Mammary epithelial cell (primary cell): ENCODE measurements around the gene CEP97.

ENCODE experiments used
- CTCF ChIP-seq, 2 donors: IDR thresholded peaks in 1 of 2; conservative IDR thresholded peaks in 1 of 2; 2 replicates each; pipeline ENCODE4 v1.5.1; 2011 to 2012; ENCODE audit warnings: inconsistent platforms in 2 of 2, low read length in 2 of 2, mild to moderate bottlenecking in 2 of 2, control low read depth in 1 of 2, low read depth in 1 of 2; ENCODE audit not compliant: insufficient read depth in 1 of 2; ENCODE audit errors: extremely low read depth in 1 of 2
- EZH2 ChIP-seq: IDR thresholded peaks from 2 replicates; pipeline ENCODE4 v1.6.1; 2012; ENCODE audit warnings: low read length, inconsistent platforms, borderline replicate concordance

- TF ChIP-seq CTCF (conservative IDR thresholded peaks at IDR 0.05 in 1 of 2, IDR thresholded peaks at IDR 0.05 in 1 of 2; ENCODE audit: extremely low read depth in 1 of 2, insufficient read depth in 1 of 2, low read depth in 1 of 2, low read length in 2 of 2) = no peak
- TF ChIP-seq EZH2 = no peak
Observed at GRCh38 chr3:101685050-101685400, 39.4 kb upstream of the CEP97 start.
